Muscle layer of duodenum (tissue), 2 donors: ENCODE results near the gene TAF5L.
"Not testable (repeated sequence)": the region's sequence is repeated elsewhere in the genome, so short reads cannot be mapped to it uniquely, and the experiment has no call there.

Experiments used
- H3K27ac ChIP-seq: one replicate; pipeline ENCODE4 v1.7.0; 2013; ENCODE audit warnings: mild to moderate bottlenecking, low read length
- H3K27me3 ChIP-seq: one replicate; pipeline ENCODE4 v1.7.0; 2013; ENCODE audit warnings: low read depth, mild to moderate bottlenecking, control low read depth, low read length
- H3K36me3 ChIP-seq, 2 donors: one replicate each; pipeline ENCODE4 v1.7.0; 2013; ENCODE audit warnings: low read length in 2 of 2, control low read depth in 1 of 2, mild to moderate bottlenecking in 1 of 2; ENCODE audit not compliant: insufficient read depth in 2 of 2, control insufficient read depth in 1 of 2
- H3K4me1 ChIP-seq, 2 donors: one replicate each; pipeline ENCODE4 v1.7.0; 2013; ENCODE audit warnings: low read length in 2 of 2, mild to moderate bottlenecking in 2 of 2, control low read depth in 1 of 2, moderate library complexity in 1 of 2; ENCODE audit not compliant: insufficient read depth in 2 of 2, control insufficient read depth in 1 of 2
- H3K4me3 ChIP-seq, 2 donors: one replicate each; pipeline ENCODE4 v1.7.0; 2013; ENCODE audit warnings: low read length in 2 of 2, low read depth in 1 of 2, mild to moderate bottlenecking in 1 of 2
- H3K9me3 ChIP-seq, 2 donors: one replicate each; pipeline ENCODE4 v1.7.0; 2013; ENCODE audit warnings: low read length in 2 of 2, control low read depth in 1 of 2, mild to moderate bottlenecking in 1 of 2; ENCODE audit not compliant: control insufficient read depth in 1 of 2
- donor health status: healthy.

TAF5L gene

GRCh38 chr1:229623838-229624237 lies 2.1 kb downstream of the TAF5L start:
- H3K4me3 ChIP-seq: no peak overlapping the region
- H3K27ac ChIP-seq: no peak overlapping the region
- H3K4me1 ChIP-seq: peaks cover 14 to 26% of the 10 kb centered on the region in 2 donors
- H3K36me3 ChIP-seq: no peaks in the 10 kb centered on the region
- no peaks in the 10 kb centered on the region for H3K27me3 ChIP-seq
- no peaks in the 10 kb centered on the region for H3K9me3 ChIP-seq

GRCh38 chr1:229623225-229623624 lies 2.7 kb downstream of the TAF5L start:
- no peaks in the 10 kb centered on the region for H3K36me3 ChIP-seq
- peaks cover 14 to 26% of the 10 kb centered on the region in 2 donors for H3K4me1 ChIP-seq
- no peaks in the 10 kb centered on the region for H3K9me3 ChIP-seq
- no peak overlapping the region for H3K27ac ChIP-seq
- no peak overlapping the region for H3K4me3 ChIP-seq
- no peaks in the 10 kb centered on the region for H3K27me3 ChIP-seq

GRCh38 chr1:229622641-229623120 lies 3.2 kb downstream of the TAF5L start:
- H3K27ac ChIP-seq, H3K9me3 ChIP-seq, H3K4me3 ChIP-seq, H3K27me3 ChIP-seq, H3K36me3 ChIP-seq: not testable (repeated sequence)
- peaks cover 14 to 26% of the 10 kb centered on the region in 2 donors for H3K4me1 ChIP-seq

GRCh38 chr1:229621663-229622062 lies 4.3 kb downstream of the TAF5L start:
- Histone ChIP-seq H3K9me3 (no peaks in the 10 kb centered on the region), H3K4me3 (no peak overlapping the region), H3K36me3 (no peaks in the 10 kb centered on the region), H3K27ac (no peak overlapping the region), H3K27me3 (no peaks in the 10 kb centered on the region), H3K4me1 (peaks cover 8 to 16% of the 10 kb centered on the region in 2 donors)

- Histone ChIP-seq H3K27me3 (no peaks in the 10 kb centered on the region), H3K9me3 (no peaks in the 10 kb centered on the region), H3K4me3 (no peak overlapping the region), H3K27ac (no peak overlapping the region), H3K36me3 (no peaks in the 10 kb centered on the region), H3K4me1 (peaks cover 8 to 16% of the 10 kb centered on the region in 2 donors)
Measured at GRCh38 chr1:229620876-229621275, 5.0 kb downstream of the TAF5L start.

- Histone ChIP-seq H3K4me3 (no peak overlapping the region), H3K27me3 (no peaks in the 10 kb centered on the region), H3K9me3 (no peaks in the 10 kb centered on the region), H3K27ac (no peak overlapping the region), H3K4me1 (peaks cover 8 to 13% of the 10 kb centered on the region in 2 donors), H3K36me3 (no peaks in the 10 kb centered on the region)
Measured at GRCh38 chr1:229619614-229620013, 6.3 kb downstream of the TAF5L start.

GRCh38 chr1:229619002-229619401 lies 6.9 kb downstream of the TAF5L start:
- H3K36me3 ChIP-seq: peaks cover 2 to 3% of the 10 kb centered on the region in 2 donors
- no peak overlapping the region for H3K27ac ChIP-seq
- H3K9me3 ChIP-seq: no peaks in the 10 kb centered on the region
- no peaks in the 10 kb centered on the region for H3K27me3 ChIP-seq
- H3K4me3 ChIP-seq: no peak overlapping the region
- peaks cover 3 to 7% of the 10 kb centered on the region in 2 donors for H3K4me1 ChIP-seq

- no peaks in the 10 kb centered on the region for H3K27me3 ChIP-seq
- H3K36me3 ChIP-seq: peaks cover 15 to 16% of the 10 kb centered on the region in 2 donors
- H3K4me3 ChIP-seq: no peak overlapping the region
- no peak overlapping the region for H3K27ac ChIP-seq
- H3K4me1 ChIP-seq: no peaks in the 10 kb centered on the region
- H3K9me3 ChIP-seq: no peaks in the 10 kb centered on the region
Measured at GRCh38 chr1:229617351-229618100, 8.4 kb downstream of the TAF5L start.

GRCh38 chr1:229614701-229615100 lies 11.2 kb downstream of the TAF5L start:
- Histone ChIP-seq H3K4me1 (no peaks in the 10 kb centered on the region), H3K27me3 (no peaks in the 10 kb centered on the region), H3K9me3 (no peaks in the 10 kb centered on the region), H3K36me3 (peaks cover 35 to 43% of the 10 kb centered on the region in 2 donors), H3K4me3 (no peak overlapping the region), H3K27ac (no peak overlapping the region)

- Histone ChIP-seq H3K9me3 (no peaks in the 10 kb centered on the region), H3K36me3 (peaks cover 42 to 50% of the 10 kb centered on the region in 2 donors), H3K4me1 (no peaks in the 10 kb centered on the region), H3K27ac (no peak overlapping the region), H3K27me3 (no peaks in the 10 kb centered on the region), H3K4me3 (no peak overlapping the region)
Measured at GRCh38 chr1:229613938-229614337, 12.0 kb downstream of the TAF5L start.

GRCh38 chr1:229608590-229608989 lies 17.3 kb downstream of the TAF5L start:
- no peaks in the 10 kb centered on the region for H3K27me3 ChIP-seq
- no peaks in the 10 kb centered on the region for H3K9me3 ChIP-seq
- peaks cover 58 to 75% of the 10 kb centered on the region in 2 donors for H3K36me3 ChIP-seq
- no peak overlapping the region for H3K27ac ChIP-seq
- H3K4me3 ChIP-seq: no peak overlapping the region
- H3K4me1 ChIP-seq: no peaks in the 10 kb centered on the region

- peaks cover 0 to 5% of the 10 kb centered on the region in 2 donors for H3K4me1 ChIP-seq
- no peak overlapping the region for H3K27ac ChIP-seq
- H3K9me3 ChIP-seq: no peaks in the 10 kb centered on the region
- no peaks in the 10 kb centered on the region for H3K27me3 ChIP-seq
- no peak overlapping the region for H3K4me3 ChIP-seq
- peaks cover 56 to 72% of the 10 kb centered on the region in 2 donors for H3K36me3 ChIP-seq
Measured at GRCh38 chr1:229607370-229607769, 18.6 kb downstream of the TAF5L start.
